GM12872 (cell line): ENCODE data around the gene STK39.

Source experiments
- CTCF ChIP-seq: IDR thresholded peaks from 3 replicates; pipeline ENCODE4 v1.5.1; 2011; ENCODE audit warnings: low read depth, mild to moderate bottlenecking, low read length, moderate library complexity; ENCODE audit not compliant: insufficient read depth

Gene STK39

GRCh38 chr2:168028362-168028761, 219.0 kb downstream of the STK39 start:
- TF ChIP-seq CTCF = no peak

GRCh38 chr2:168025487-168026202, 221.8 kb downstream of the STK39 start:
- no peak for TF ChIP-seq CTCF

- TF ChIP-seq CTCF = no peak
Measured at GRCh38 chr2:168024459-168024858, 222.9 kb downstream of the STK39 start.

GRCh38 chr2:168021800-168022587, 225.4 kb downstream of the STK39 start:
- TF ChIP-seq CTCF = no peak

- no peak for TF ChIP-seq CTCF
Measured at GRCh38 chr2:168015274-168015953, 232.0 kb downstream of the STK39 start.

GRCh38 chr2:168009900-168010299, 237.5 kb downstream of the STK39 start:
- TF ChIP-seq CTCF = no peak

- TF ChIP-seq CTCF = no peak
Measured at GRCh38 chr2:168008646-168009195, 238.7 kb downstream of the STK39 start.
